Panc1 (cell line): ENCODE measurements around the gene TRIM29. TPM values are rescaled to one million over a fixed set of nuclear protein-coding genes. Genes with fewer than 3 reads are reported as not detected.

Experiments
- ATAC-seq: fragments of 200-7000 bp; cut with Tn5 transposase; 2 replicates; pipeline ENCODE4 v1.9.1; 2020; ENCODE audit warnings: mild to moderate bottlenecking, moderate library complexity
- BruUV-seq: library from RNA; stranded (reverse); fragments of 400-500 nt; replicated peaks from 2 replicates; lab custom pipeline; 2021; lab: Mats Ljungman, UMichigan
- CTCF ChIA-PET: fragments of 300-600 bp; sonication (Branson Sonifier 250); formaldehyde crosslinking; loops from one replicate; lab custom pipeline; 2022; ENCODE audit warnings: antibody characterized with exemption; lab: Charles Lee
- POLR2A ChIA-PET: fragments of 300-600 bp; sonication (Branson Sonifier 250); formaldehyde crosslinking; loops from one replicate; lab custom pipeline; 2022; ENCODE audit warnings: antibody characterized with exemption; lab: Charles Lee
- DNase-seq: peaks from one replicate; pipeline ENCODE4 v3.0.0-alpha.2; 2010; ENCODE audit warnings: low read depth, low spot score
- H3K27ac ChIP-seq: 2 replicates; pipeline ENCODE4 v1.5.1; 2011; ENCODE audit warnings: mild to moderate bottlenecking, low read length, inconsistent platforms
- H3K27me3 ChIP-seq: fragments of 200-500 bp; sonication (Bioruptor generic); 2 replicates; pipeline ENCODE4 v1.6.0; 2014; ENCODE audit warnings: low read length, inconsistent platforms; ENCODE audit not compliant: control insufficient read depth, insufficient read depth
- H3K36me3 ChIP-seq: fragments of 200-500 bp; sonication (Bioruptor generic); 2 replicates; pipeline ENCODE4 v1.5.1; 2014; ENCODE audit warnings: inconsistent platforms, mild to moderate bottlenecking, low read length, moderate library complexity; ENCODE audit not compliant: control insufficient read depth, insufficient read depth
- H3K4me1 ChIP-seq: 2 replicates; pipeline ENCODE4 v1.5.1; 2011; ENCODE audit warnings: inconsistent platforms, mild to moderate bottlenecking, low read length, moderate library complexity; ENCODE audit not compliant: control insufficient read depth, insufficient read depth
- H3K4me3 ChIP-seq, 2 experiments: 2 replicates each; pipeline ENCODE4 v1.5.1; 2011 to 2012; ENCODE audit warnings: low read depth in 2 of 2, low read length in 2 of 2, mild to moderate bottlenecking in 2 of 2, inconsistent platforms in 1 of 2, moderate library complexity in 1 of 2
- H3K9me3 ChIP-seq: fragments of 200-500 bp; sonication (Bioruptor generic); 2 replicates; pipeline ENCODE4 v1.5.1; 2014; ENCODE audit warnings: low read depth, mild to moderate bottlenecking, inconsistent platforms, low read length, moderate library complexity; ENCODE audit not compliant: control insufficient read depth, insufficient read depth
- POLR2AphosphoS5 ChIP-seq: IDR thresholded peaks from 2 replicates; pipeline ENCODE4 v1.6.1; 2012; ENCODE audit warnings: mild to moderate bottlenecking, low read depth, low read length, moderate library complexity
- SIN3A ChIP-seq: IDR thresholded peaks from 2 replicates; pipeline ENCODE4 v1.6.1; 2012; ENCODE audit warnings: low read depth, mild to moderate bottlenecking, low read length, moderate library complexity, borderline replicate concordance; ENCODE audit not compliant: insufficient read depth
- TCF7L2 ChIP-seq: IDR thresholded peaks from 2 replicates; pipeline ENCODE4 v1.6.1; 2011; ENCODE audit warnings: mild to moderate bottlenecking, low read depth, low read length, inconsistent platforms
- in situ Hi-C: cut with HindIII; loops from 2 replicates; pipeline ENCODE4 v1.10.0; 2016; ENCODE audit warnings: low sequenced_read_pairs, low pct_unique_long_range_greater_than_20kb
- intact Hi-C: fragments of 100-400 bp; cut with micrococcal nuclease; formaldehyde crosslinking; loops from one replicate; pipeline ENCODE4 v1.10.0; 2022; ENCODE audit not compliant: unreplicated experiment
- total RNA-seq: library from RNA; stranded (reverse); gene quantifications from one replicate; pipeline ENCODE4 v1.2.1, GENCODE V29; 2021; ENCODE audit not compliant: unreplicated experiment
- TF ChIP-seq, protein P1 (sequence below): fragments of 450-650 bp; IDR thresholded peaks from 2 replicates; pipeline ENCODE4 v1.5.1; 2017; ENCODE audit warnings: mild to moderate bottlenecking
- TF ChIP-seq, protein P2 (sequence below), 2 experiments: IDR thresholded peaks; 2 replicates each; pipeline ENCODE4 v1.6.1; 2011 to 2012; ENCODE audit warnings: low read depth in 2 of 2, control low read depth in 1 of 2, low read length in 1 of 2, mild to moderate bottlenecking in 1 of 2, moderate library complexity in 1 of 2; ENCODE audit not compliant: insufficient read depth in 1 of 2

Gene TRIM29
- total RNA-seq, 1 experiment from 2014 or later: 0.64 TPM

- no TSS peak for BruUV-seq
- ATAC-seq: peak; percentile 56; the same call in 1 of the 2 replicates
- Histone ChIP-seq H3K9me3 (no peaks in the 10 kb centered on the region), H3K27me3 (peaks cover 21% of the 10 kb centered on the region), H3K4me3 (no peak overlapping the region), H3K36me3 (no peaks in the 10 kb centered on the region), H3K4me1 (no peaks in the 10 kb centered on the region), H3K27ac (no peak overlapping the region)
- intact Hi-C loops (no loop called here), in situ Hi-C loops (no loop called here)
- ChIA-PET POLR2A (no interaction called here), CTCF (no interaction called here)
- no peak for DNase-seq
- TF ChIP-seq SIN3A (no peak), POLR2AphosphoS5 (no peak), TCF7L2 (no peak)
- TF ChIP-seq, protein P1, sequence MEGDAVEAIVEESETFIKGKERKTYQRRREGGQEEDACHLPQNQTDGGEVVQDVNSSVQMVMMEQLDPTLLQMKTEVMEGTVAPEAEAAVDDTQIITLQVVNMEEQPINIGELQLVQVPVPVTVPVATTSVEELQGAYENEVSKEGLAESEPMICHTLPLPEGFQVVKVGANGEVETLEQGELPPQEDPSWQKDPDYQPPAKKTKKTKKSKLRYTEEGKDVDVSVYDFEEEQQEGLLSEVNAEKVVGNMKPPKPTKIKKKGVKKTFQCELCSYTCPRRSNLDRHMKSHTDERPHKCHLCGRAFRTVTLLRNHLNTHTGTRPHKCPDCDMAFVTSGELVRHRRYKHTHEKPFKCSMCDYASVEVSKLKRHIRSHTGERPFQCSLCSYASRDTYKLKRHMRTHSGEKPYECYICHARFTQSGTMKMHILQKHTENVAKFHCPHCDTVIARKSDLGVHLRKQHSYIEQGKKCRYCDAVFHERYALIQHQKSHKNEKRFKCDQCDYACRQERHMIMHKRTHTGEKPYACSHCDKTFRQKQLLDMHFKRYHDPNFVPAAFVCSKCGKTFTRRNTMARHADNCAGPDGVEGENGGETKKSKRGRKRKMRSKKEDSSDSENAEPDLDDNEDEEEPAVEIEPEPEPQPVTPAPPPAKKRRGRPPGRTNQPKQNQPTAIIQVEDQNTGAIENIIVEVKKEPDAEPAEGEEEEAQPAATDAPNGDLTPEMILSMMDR: no peak
- TF ChIP-seq, protein P2, sequence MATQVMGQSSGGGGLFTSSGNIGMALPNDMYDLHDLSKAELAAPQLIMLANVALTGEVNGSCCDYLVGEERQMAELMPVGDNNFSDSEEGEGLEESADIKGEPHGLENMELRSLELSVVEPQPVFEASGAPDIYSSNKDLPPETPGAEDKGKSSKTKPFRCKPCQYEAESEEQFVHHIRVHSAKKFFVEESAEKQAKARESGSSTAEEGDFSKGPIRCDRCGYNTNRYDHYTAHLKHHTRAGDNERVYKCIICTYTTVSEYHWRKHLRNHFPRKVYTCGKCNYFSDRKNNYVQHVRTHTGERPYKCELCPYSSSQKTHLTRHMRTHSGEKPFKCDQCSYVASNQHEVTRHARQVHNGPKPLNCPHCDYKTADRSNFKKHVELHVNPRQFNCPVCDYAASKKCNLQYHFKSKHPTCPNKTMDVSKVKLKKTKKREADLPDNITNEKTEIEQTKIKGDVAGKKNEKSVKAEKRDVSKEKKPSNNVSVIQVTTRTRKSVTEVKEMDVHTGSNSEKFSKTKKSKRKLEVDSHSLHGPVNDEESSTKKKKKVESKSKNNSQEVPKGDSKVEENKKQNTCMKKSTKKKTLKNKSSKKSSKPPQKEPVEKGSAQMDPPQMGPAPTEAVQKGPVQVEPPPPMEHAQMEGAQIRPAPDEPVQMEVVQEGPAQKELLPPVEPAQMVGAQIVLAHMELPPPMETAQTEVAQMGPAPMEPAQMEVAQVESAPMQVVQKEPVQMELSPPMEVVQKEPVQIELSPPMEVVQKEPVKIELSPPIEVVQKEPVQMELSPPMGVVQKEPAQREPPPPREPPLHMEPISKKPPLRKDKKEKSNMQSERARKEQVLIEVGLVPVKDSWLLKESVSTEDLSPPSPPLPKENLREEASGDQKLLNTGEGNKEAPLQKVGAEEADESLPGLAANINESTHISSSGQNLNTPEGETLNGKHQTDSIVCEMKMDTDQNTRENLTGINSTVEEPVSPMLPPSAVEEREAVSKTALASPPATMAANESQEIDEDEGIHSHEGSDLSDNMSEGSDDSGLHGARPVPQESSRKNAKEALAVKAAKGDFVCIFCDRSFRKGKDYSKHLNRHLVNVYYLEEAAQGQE (IDR thresholded peaks at IDR 0.05; ENCODE audit: insufficient read depth in 1 of 2, low read depth in 2 of 2, low read length in 1 of 2): no peak
Measured at GRCh38 chr11:120128392-120129119, 9.4 kb downstream of the TRIM29 start.

GRCh38 chr11:120127236-120127635, 10.7 kb downstream of the TRIM29 start:
- CTCF ChIA-PET: no interaction called here
- POLR2A ChIA-PET: no interaction called here
- Histone ChIP-seq H3K36me3 (no peaks in the 10 kb centered on the region), H3K4me1 (no peaks in the 10 kb centered on the region), H3K27ac (no peak overlapping the region), H3K27me3 (peaks cover 19% of the 10 kb centered on the region), H3K9me3 (no peaks in the 10 kb centered on the region), H3K4me3 (no peak overlapping the region)
- no peak for ATAC-seq
- DNase-seq: no peak
- no TSS peak for BruUV-seq
- in situ Hi-C loops (no loop called here), intact Hi-C loops (no loop called here)
- TF ChIP-seq POLR2AphosphoS5: no peak
- TF ChIP-seq, protein P1: no peak
- TF ChIP-seq, protein P2 (IDR thresholded peaks at IDR 0.05; ENCODE audit: insufficient read depth in 1 of 2, low read depth in 2 of 2, low read length in 1 of 2): no peak
- no peak for TF ChIP-seq TCF7L2
- TF ChIP-seq SIN3A: no peak
